ENCODE results near the gene MAGI2.

Gene MAGI2

DNA sequence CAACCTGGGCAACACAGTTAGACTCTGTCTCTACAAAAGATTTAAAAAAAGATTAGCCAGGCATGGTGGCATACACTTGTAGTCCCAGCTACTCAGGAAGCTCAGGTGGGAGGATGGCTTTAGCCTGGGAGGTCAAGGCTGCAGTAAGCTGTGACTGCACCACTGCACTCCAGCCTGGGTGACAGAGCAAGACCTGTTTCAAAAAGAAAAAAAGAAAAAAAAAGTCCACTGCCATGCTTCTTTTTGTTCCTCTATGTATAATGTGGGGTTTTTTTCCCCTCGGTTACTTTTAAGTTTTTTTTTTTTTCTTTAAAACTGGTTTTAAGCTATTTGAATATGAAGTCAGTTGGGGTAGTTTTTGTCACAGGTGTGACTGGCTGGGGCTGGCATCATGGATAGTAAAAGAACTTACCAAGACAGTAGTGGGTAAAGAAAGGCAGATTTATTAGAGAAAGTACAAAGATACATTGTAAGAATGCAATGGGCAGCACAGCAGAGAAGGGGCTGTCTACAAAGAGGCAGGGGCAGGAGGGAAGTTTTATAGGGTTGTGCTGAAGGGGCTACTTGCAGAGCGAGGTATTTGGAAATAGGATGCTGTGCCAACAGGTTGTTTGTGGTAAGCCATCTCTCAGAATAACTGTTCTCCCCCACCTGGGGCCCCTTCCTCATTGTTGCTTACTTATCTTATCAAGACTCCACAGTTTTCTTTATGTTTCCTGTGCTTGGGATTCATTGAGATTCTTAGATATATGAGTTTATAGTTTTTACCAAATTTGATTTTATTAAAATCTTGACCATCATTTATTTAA, 1477.6 kb downstream of the MAGI2 start:
- POLR2A ChIA-PET, result no interaction called here
- CTCF ChIA-PET, result interaction anchor here (0.7 kb wide), 1 partner anchor 1063 kb away, joined by 3 read pairs; no protein-coding TSS in a partner anchor
- no peak for DNase-seq (ENCODE audit: low read depth, low spot score)
- TF ChIP-seq CTCF (IDR thresholded peaks at IDR 0.05; ENCODE audit: insufficient read depth, low read length, missing control alignments), result no peak
- H3K4me3 ChIP-seq (ENCODE audit: low read depth, low read length), result no peak overlapping the region

GRCh38 chr7:77971726-77972125, 1481.7 kb downstream of the MAGI2 start:
- POLR2A ChIA-PET, result no interaction called here
- CTCF ChIA-PET, result no interaction called here
- no peak for DNase-seq (ENCODE audit: low read depth, low spot score)
- no peak overlapping the region for H3K4me3 ChIP-seq (ENCODE audit: low read depth, low read length)
- no peak for TF ChIP-seq CTCF (IDR thresholded peaks at IDR 0.05; ENCODE audit: insufficient read depth, low read length, missing control alignments)

- DNase-seq (ENCODE audit: low read depth, low spot score), result no peak
- CTCF ChIA-PET, result no interaction called here
- H3K4me3 ChIP-seq (ENCODE audit: low read depth, low read length), result no peak overlapping the region
- POLR2A ChIA-PET, result no interaction called here
- no peak for TF ChIP-seq CTCF (IDR thresholded peaks at IDR 0.05; ENCODE audit: insufficient read depth, low read length, missing control alignments)
Measured at GRCh38 chr7:77967429-77967828, 1486.0 kb downstream of the MAGI2 start.
